Stimulated activated CD8-positive, alpha-beta memory T cell treated with anti-CD3 and anti-CD28 coated beads, Interleukin-4, amount 100 ng/mL, for 1 hour (primary cell): ENCODE data around the gene CHID1.

Experiments used
- DNase-seq, 2 donors: peaks; one replicate each; pipeline ENCODE4 v3.0.0-alpha.2; 2020; ENCODE audit warnings: low read depth in 2 of 2, low spot score in 1 of 2

Gene CHID1

GRCh38 chr11:910044-910588, 494 bp downstream of the CHID1 start:
- no peak for DNase-seq

- DNase-seq, result no peak
Observed at GRCh38 chr11:909406-909805, 1.2 kb downstream of the CHID1 start.

DNA sequence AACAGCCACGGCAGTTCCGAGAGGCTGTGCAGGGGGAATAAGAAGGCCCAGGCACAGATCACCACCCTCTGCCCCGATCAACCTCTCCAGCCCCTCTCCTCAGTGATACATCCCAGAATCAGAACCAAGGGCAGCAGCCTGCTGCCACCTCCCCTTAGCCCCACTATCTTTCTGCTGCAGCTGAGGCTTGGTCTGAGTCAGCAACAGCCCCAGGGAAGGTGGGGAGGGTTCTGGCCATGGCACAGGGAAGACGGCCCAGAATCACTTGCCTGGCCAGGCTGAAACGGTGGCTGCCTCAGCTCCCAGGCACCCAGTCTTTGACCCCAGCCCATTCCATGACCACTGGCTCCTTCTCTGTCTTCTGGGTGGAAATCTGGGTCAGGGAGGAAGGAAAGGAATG, 2.3 kb downstream of the CHID1 start:
- no peak for DNase-seq

DNA sequence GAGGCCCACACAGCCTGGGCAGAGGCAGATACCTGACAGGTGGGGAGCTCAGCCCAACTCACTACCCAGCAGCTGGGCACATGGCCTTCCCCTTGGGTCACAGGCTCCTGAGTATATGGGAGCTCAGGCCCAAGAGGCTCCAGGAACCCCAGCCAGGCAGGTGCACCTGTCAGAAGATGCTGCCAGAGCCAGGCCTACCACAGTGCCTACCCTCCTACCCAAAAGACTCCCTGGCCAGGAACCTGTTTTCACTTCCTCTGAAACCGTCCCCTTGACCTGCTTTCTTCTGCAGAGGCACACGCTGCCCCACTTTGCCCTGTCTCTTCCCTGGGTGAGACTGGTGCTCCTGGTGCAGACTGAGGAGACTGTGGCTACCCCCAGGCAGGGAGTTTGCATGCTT, 2.9 kb downstream of the CHID1 start:
- no peak for DNase-seq

DNA sequence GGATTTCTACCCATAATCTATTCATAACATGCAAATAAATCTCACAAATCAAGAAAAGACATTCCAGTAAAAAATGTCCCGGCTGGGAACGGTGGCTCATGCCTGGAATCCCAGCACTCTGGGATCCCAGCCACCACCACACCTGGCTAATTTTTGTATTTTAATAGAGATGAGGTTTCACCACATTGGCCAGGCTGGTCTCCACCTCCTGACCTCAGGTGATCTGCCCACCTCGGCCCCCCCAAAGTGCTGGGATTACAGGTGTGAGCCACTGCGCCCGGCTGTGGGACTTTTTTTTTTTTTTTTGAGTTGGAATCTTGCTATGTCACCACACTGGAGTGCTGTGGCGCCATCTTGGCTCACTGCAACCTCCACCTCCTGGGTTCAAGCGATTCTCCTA, 4.7 kb downstream of the CHID1 start:
- DNase-seq, result no peak

DNA sequence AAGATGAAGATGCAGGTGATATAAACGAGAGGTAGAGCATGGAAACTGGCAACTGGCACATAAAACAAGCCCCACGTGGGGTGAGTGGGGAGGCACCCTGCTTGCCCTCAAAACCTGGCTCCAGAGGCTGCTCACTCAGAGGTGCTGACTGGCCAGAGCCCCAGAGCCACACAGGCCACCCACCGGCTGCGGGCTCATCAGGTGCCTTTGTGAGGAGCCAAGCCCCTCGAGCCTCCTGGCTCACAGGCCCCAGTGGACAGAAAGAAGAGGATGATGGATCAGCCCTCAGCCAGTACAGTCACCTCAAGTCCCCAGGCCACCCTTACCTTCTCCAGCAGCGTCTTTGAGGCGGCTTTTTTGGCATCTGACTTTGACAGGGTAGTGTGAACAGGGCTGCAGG, 6.2 kb downstream of the CHID1 start:
- no peak for DNase-seq

DNA sequence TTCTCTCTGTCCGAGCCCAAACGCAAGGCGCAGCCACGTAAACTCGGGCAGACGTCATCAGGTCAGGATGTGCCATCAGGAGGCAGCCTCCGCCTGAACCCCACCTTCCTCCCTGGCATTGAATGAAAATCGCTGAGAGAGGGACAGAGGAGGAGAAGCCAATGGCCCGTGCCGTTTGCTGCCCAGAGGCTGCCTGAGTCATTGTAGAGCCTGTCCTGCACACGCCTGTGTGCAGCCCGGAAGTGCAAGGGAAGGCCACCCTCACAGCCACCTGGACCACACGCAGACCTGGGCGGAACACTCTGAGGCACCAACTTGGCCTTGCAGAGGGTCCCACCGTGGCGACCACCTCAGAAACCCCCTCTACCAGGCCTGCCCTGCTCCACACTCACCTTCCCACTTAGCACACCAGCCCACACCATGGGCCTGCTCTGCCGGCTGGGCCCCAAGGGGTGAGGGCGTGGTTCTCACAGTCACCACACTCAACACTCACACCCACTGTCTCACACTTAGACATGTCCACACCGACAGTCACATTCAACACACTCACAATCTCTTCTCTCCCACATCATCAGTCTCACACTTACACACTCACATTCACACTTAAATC, 9.1 kb downstream of the CHID1 start:
- DNase-seq, result no peak

- DNase-seq, result no peak
Observed at GRCh38 chr11:900545-900944, 10.1 kb downstream of the CHID1 start.

DNA sequence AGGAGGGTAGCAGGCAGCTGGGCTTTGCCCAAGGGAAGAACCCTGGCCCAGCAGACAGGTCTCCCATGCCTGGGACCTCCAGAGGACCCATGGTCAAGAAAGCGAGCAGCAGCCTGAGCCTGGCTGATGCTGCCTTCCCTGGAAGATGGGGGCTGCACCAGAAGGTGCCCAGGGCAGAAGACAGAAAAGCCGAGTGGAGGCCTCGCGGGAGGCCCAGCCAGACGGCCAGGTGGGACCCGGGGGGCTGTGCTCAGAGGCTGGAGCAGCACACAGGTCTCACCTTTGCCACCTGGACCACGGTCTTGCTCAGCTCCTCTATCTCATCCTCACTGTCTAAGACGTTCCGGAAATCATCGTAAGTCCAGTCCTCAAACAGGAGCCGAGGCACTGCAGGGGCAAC, 10.9 kb downstream of the CHID1 start:
- DNase-seq, result no peak

DNA sequence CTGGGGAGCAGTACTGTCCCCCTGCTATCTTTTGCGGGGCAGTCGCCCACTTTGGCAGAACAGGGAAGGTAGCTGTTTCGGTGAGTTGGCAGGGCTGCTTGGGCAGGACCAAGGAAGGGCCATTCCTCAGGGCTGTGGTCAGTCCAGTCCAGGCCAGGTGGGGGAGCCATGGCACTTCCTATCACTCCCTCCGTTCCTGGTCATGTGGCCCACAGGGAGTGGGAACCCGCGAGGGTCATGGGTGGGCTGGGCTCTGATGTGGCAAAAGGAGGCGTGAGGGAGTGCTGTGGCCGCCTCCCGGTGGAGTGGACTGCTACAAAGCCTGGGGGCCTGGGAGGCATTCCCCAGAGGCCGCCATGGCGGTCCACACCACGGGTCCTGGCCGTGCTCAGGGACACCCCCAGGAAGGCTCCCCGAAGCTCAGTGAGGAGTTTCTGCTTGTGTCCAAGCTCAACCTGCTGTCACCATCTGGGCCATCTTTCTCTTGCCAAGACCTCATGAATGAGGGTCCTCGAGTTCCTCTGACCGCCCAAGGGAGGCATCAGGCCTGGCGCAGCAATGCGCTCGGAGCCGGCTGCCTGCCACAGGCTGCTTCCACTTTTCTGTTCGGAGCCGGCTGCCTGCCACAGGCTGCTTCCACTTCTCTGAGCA, 11.9 kb downstream of the CHID1 start:
- no peak for DNase-seq

DNA sequence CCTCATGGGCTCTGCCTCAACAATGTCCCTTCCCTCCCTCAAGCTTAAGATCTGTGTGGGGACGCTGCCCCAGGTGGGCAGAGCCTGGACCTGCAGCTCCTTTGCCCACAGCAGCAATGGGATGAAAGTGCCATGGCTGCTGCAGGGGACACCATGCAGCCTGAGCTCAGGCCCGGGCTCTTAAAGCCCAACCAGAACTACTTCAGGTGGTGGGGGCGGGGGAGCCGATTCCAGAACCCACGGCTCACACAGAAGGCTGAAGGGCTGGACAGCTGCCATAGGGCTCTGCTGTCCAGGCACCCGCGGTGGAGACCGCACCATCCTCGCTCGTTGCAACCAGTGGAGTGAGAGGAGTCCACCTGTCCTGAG, 12.5 kb downstream of the CHID1 start:
- DNase-seq, result no peak

- DNase-seq, result no peak
Observed at GRCh38 chr11:897253-898142, 13.1 kb downstream of the CHID1 start.

DNA sequence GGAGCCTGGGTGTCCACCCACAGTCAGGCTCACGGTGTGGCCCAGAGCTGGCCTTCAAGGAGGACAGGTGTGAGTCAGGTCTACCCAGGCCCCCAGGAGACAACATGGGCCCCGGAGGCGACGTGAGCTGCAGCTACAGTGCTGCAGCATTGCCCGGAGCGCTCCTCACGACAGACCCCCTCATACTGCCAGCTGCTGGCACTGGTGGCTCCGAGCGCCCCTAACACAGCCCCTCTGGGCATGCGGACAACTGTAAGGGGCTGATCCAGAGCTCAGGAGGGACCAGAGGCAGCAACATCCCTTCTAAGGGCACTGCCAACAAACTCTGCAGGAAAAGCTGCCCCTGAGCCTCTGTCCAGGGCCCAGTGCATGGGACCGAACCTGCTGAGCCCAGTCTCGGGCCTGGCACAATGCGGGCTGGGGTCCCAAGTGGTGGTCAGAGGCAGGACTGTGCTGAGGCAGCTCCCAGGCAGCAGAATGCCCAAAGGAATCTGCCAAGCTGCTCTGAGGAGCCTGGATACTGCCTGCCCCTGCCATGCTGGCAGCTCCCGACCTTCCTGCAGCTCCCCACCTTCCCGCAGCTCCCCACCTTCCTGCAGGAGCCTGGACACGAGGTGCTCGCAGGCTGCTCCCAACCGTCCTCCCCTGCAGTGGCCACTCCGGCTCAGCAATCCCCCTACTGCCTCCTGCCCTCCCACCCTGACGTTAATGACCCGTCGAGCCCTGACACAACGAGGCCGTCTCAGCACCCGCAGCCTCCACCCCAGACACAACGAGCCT, 15.1 kb downstream of the CHID1 start:
- no peak for DNase-seq

DNA sequence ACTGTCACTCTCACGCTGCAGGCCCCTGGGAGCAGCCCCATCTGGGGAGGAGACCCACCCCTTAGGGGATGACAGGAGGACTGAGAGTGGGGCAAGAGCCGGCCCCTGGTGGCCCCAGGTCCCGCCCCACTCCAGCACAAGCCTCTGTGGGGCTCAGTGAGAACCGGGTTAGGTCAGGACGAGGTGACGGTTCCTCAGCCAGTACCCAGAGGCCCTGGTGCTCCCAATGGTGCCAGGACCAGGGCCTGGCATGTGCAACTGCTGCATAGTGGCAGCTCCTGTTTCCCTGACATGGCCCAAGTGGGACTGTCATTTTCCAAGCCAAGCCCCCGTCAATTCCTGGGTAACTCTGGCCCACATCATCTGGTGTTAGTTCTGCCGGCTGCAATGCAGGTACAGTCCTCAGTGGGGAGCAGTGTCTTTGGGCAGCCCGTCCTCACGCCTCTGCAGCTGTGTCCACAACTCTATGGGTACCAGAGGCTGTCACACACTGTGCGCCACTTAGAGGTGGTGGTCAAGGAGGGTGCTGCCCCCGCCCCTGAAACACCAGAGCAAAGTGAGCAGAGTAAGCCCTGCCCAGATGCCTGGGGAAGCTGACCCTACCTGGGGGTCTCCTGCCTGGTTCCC, 15.9 kb downstream of the CHID1 start:
- no peak for DNase-seq

DNA sequence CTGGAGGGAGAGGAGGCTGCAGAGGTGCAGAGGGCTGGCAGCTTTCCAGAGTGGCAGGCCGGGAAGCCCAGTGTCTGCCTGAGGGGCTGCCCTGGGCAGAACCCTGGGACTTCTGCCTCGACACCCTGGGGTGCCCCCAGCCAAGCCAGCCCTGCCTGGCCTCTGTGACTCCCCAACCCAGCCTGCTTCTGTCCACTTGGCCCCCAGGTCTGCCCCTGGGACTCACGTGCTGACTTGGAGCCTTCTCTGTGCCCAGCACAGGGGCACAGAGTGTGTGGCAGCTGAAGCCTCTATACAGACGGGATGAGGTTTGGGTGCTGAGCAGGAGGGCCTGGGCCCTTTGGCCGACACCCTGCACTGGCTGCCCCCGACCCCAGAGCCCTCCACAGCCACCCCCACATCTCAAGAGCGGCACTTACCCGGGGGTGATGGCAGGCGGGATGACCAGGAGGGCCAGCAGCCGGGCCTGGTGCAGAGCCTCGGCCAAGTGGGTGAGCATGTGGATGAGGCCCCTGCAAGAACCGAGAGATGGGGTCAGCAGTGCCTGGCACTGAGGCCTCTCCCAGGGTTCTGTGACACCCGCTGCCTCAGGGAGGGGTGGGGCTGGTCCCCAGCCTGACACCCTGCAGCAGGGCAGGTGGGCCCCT, 17.5 kb downstream of the CHID1 start:
- no peak for DNase-seq

DNA sequence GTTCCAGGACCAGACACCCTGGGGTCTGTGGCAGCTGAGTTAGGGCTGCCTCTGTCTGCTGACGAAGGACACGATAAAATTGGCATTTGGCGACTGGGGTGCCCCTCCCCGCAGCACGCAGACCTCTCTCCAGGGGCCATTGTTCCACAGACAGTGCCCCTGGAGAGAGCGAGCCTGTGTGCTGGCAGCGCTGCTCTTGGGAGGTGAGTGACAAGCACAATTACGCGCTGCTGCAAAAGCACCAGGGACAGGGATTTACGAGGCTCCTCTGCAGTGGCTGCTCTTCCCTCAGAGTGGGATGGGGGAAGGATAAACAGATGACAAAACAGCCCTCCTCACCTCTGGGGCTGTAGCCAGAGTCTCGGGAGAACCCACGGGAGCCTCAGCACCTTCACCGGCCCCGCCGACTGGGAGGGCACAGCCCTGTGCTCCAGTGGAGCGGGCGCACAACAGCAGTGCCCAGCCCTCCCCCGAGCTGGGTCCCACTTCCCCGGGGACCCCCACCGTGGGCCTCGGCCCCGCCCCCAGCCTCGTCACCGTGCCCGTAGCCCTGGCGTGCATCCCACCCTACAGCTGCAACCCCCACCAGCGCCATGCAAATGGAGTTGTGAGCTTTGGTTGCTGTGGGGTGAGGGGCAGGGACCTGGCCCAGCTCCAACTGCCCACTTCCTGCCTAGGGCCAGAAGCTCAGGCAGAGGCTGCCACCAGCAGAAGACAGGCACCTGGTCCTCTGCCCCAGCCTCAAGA, 19.6 kb downstream of the CHID1 start:
- DNase-seq, result no peak

GRCh38 chr11:889687-890475, 20.7 kb downstream of the CHID1 start:
- no peak for DNase-seq

DNA sequence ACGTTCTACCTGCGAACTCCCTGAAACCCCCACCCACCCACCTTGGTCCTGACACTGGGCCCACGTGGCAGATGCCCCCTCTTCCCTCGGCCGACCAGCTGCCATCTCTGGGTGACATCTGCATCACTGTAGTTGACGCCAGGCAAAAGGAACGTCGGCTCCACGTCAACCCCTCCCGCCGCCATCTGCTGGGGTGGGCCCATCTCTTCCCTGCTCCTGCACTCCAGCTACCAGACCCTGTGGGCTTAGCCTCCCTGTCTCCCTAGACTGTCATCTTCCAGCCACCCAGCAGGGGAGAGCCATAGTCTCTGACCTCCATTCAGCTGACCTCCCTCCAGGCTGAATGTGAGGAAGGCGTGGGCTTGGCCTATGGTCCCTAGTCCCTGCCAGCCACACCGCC, 21.4 kb downstream of the CHID1 start:
- no peak for DNase-seq
